Uterus (tissue), 4 donors: ENCODE results near the gene POU2F3. TPM values are rescaled to one million over a fixed set of nuclear protein-coding genes. Genes with fewer than 3 reads are reported as not detected.

Source experiments
- DNase-seq, 2 donors: peaks; one replicate each; pipeline ENCODE4 v3.0.0-alpha.2; 2019 to 2020
- H3K27ac ChIP-seq, 2 donors: fragments of 200-600 bp; sonication (generic); 1 replicate in 1 of 2; 2 replicates in 1 of 2; pipeline ENCODE4 v1.5.1; 2016 to 2018
- H3K27me3 ChIP-seq, 2 donors: fragments of 200-600 bp; sonication (generic); one replicate each; pipeline ENCODE4 v1.5.1; 2018 to 2019; ENCODE audit warnings: control low read depth in 1 of 2
- H3K36me3 ChIP-seq, 2 donors: fragments of 200-600 bp; sonication (generic); one replicate each; pipeline ENCODE4 v1.5.1; 2019; ENCODE audit warnings: control low read depth in 1 of 2
- H3K4me1 ChIP-seq, 2 donors: fragments of 200-600 bp; sonication (generic); one replicate each; pipeline ENCODE4 v1.5.1; 2018 to 2019; ENCODE audit warnings: control low read depth in 1 of 2
- H3K4me3 ChIP-seq, 2 donors: fragments of 200-600 bp; sonication (generic); 1 replicate in 1 of 2; 2 replicates in 1 of 2; pipeline ENCODE4 v1.5.1; 2018 to 2019; ENCODE audit warnings: mild to moderate bottlenecking in 1 of 2
- H3K9me3 ChIP-seq, 2 donors: fragments of 200-600 bp; sonication (generic); one replicate each; pipeline ENCODE4 v1.5.1; 2019; ENCODE audit warnings: control low read depth in 1 of 2
- POLR2A ChIP-seq, 2 donors: fragments of 450-650 bp; IDR thresholded peaks; one replicate each; pipeline ENCODE4 v1.6.1; 2016; ENCODE audit warnings: antibody characterized with exemption in 2 of 2, mild to moderate bottlenecking in 1 of 2, moderate library complexity in 1 of 2
- intact Hi-C: fragments of 100-400 bp; cut with DNase I; formaldehyde crosslinking; loops from one replicate; pipeline ENCODE4 v1.15.1; 2023; ENCODE audit warnings: low total_unique reads
- total RNA-seq, 4 donors: library from RNA; depleted of rRNA in 3 of 4; stranded (reverse); fragments of >200 nt in 3 of 4; gene quantifications; one replicate each; pipeline versions ENCODE4 v1.1.0 to v1.2.4, GENCODE V29; 2014 to 2023
- TF ChIP-seq, protein P1 (sequence below), 4 experiments: fragments of 200-600 bp in 2 of 4; fragments of 450-650 bp in 2 of 4; sonication (generic) in 2 of 4; IDR thresholded peaks; one replicate each; pipeline ENCODE4 v1.5.1; 2016 to 2019; ENCODE audit warnings: antibody characterized with exemption in 4 of 4, mild to moderate bottlenecking in 2 of 4, moderate library complexity in 1 of 4
- donor health status: DM: yes; HTN: yes; CAD: no.

Gene POU2F3
- total RNA-seq, 4 donors from 2014 or later: 0.85 TPM; not detected in 3

DNA sequence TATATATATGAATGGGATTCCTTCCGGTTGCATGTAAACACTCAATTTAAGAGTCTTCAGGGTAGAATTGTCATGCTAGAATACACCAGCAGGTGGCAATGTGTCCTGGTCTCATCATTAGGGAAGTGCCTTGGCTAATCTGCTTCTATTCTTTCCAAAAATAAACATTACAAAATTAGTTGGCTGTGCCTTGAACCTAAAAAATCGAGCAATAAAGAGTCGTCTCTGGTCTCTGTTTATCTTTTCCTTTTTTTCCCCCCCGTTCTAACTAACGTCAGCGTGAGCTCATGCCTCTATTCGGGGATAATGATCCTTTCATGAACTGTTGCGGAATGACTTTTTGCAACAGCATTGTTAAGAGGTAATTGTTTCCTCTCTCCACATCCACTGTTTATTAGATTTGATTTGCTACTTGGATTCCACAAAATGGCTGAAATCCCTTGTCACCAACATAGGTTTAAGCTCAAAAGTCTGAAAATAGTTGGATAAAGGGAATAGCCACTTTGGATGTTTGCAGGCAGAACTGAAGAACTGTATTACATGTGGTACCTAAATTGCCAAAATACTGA lies 95.0 kb downstream of the POU2F3 start:
- Histone ChIP-seq H3K9me3 (no peaks in the 10 kb centered on the region), H3K27ac (peak overlapping the region; percentile 96 to 97), H3K4me1 (no peaks in the 10 kb centered on the region), H3K27me3 (no peaks in the 10 kb centered on the region), H3K36me3 (no peaks in the 10 kb centered on the region), H3K4me3 (peak overlapping the region; percentile 45 to 74)
- TF ChIP-seq, protein P1, sequence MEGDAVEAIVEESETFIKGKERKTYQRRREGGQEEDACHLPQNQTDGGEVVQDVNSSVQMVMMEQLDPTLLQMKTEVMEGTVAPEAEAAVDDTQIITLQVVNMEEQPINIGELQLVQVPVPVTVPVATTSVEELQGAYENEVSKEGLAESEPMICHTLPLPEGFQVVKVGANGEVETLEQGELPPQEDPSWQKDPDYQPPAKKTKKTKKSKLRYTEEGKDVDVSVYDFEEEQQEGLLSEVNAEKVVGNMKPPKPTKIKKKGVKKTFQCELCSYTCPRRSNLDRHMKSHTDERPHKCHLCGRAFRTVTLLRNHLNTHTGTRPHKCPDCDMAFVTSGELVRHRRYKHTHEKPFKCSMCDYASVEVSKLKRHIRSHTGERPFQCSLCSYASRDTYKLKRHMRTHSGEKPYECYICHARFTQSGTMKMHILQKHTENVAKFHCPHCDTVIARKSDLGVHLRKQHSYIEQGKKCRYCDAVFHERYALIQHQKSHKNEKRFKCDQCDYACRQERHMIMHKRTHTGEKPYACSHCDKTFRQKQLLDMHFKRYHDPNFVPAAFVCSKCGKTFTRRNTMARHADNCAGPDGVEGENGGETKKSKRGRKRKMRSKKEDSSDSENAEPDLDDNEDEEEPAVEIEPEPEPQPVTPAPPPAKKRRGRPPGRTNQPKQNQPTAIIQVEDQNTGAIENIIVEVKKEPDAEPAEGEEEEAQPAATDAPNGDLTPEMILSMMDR (IDR thresholded peaks at IDR 0.05): peak; percentile 55 to 77 (median 73)
- peak; percentile 25 to 48 for TF ChIP-seq POLR2A (IDR thresholded peaks at IDR 0.05)
- intact Hi-C loops: no loop called here
- DNase-seq: peak; percentile 56 to 84

DNA sequence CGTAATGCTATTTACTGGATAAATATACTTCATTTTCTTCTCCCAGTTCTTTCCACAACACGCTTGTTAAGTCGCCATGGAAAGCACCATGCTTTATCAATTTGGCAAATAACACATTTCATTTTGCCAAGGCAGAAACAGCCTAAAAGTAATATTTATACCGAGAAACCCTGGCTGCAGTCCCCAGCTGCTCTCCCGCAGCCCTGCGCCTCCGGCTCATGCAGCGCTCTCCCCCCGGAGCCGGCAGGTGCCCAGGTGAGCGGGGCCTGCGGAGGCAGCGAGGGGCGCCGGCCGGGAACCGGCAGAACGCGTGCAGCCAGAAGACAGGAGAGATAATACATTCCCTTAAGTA lies 95.6 kb downstream of the POU2F3 start:
- no peaks in the 10 kb centered on the region for H3K4me1 ChIP-seq

DNA sequence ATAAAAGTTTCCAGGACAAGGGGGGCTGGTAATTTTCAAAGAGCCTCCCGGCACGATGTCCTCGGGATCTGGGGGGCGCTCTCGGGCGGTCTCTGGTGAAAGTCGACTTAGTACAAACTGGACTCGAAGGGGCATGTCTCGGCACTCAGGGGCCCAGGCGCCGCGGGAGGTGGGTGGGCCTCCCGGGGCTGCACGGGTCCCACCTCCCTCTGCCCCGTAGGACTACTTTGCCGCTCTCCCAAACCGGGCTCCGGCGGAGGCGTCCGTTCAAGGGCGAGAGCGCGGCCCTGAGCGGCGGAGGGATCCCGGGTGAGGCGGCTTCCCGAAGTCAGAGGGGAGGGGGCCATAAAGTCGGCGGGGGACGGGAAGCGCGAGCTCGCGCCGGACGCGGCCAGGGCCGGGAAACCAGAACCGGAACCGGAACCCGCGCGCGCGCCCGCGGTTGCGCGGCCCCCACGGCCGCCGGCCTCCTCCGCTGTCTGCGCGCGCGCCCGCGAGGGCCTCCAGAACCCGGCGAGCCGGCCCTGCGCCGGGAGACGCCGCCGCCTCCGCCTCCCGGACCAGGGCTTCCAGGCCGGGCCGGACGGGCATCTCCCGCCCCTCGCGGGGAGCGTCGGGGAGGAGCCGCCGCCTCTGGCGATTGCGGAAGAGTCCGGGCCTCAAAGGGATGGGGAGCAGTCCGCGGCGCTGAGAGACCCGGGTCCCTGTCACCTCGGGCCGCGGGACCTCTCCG lies 96.1 kb downstream of the POU2F3 start, which contains the start of gene ARHGEF12:
Gene ARHGEF12, plus strand, starts transcription at position 506 of the 733 bp plus-strand sequence. CDS start 831 bp downstream, outside the sequence.
- intact Hi-C loops: no loop called here
- DNase-seq: peak; percentile 96 to 97
- TF ChIP-seq POLR2A (IDR thresholded peaks at IDR 0.05): peak; percentile 78 to 97
- TF ChIP-seq, protein P1 (IDR thresholded peaks at IDR 0.05): peak in 2 of 4 experiments; percentile 16 to 42
- Histone ChIP-seq H3K4me1 (peaks cover 0 to 3% of the 10 kb centered on the region in 2 donors), H3K9me3 (no peaks in the 10 kb centered on the region), H3K4me3 (peak within 1 kb of the TSS; percentile 45 to 74), H3K27ac (peak within 1 kb of the TSS; percentile 96 to 97), H3K27me3 (no peaks in the 10 kb centered on the region), H3K36me3 (no peaks in the 10 kb centered on the region)

More for the DNA sequence above, 95.6 kb downstream of the POU2F3 start:
- Histone ChIP-seq H3K9me3 (no peaks in the 10 kb centered on the region), H3K36me3 (no peaks in the 10 kb centered on the region), H3K27ac (peak overlapping the region; percentile 96 to 97), H3K27me3 (no peaks in the 10 kb centered on the region), H3K4me3 (peak overlapping the region; percentile 45 to 74)
- intact Hi-C loops: no loop called here
- no peak for DNase-seq
- TF ChIP-seq, protein P1 (IDR thresholded peaks at IDR 0.05): peak in 1 of 4 experiments; percentile 22
- TF ChIP-seq POLR2A (IDR thresholded peaks at IDR 0.05): no peak

DNA sequence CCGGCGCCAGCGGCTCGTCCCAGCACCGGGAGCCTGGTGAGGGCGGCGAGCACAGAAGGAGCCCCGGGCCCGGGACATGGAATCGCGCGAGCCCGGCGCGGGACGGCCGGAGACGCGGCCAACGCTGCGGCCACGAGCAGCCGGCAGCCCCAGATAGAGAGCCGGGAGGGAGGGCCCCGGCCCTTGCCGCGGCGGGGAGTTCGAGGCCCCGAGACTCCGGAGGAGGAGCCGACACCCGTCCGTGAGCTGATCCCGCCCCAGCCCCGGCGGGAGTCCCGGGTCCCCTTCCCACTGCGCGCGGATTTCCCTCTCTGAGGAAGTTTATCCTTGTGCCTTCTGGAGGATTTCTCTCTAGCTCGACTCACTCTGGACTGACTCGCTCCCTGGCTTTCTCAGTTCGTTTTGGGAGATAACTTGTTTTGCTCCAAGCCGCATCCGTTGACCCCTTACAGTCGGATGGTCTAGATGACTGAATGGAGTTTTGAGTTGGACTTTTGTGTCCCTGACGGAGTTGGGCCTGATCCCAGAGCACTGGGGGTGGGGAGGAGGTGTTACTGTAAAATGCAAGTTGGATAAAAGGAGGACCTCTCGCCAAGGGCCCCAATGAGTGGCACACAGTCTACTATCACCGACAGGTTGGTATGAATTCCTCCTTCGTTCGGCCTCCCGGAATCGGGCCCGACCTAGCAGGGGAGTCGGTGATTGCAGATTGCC lies 96.9 kb downstream of the POU2F3 start:
- Histone ChIP-seq H3K9me3 (no peaks in the 10 kb centered on the region), H3K36me3 (no peaks in the 10 kb centered on the region), H3K27ac (peak overlapping the region; percentile 96 to 97), H3K27me3 (no peaks in the 10 kb centered on the region), H3K4me1 (peaks cover 0 to 7% of the 10 kb centered on the region in 2 donors), H3K4me3 (peak overlapping the region; percentile 45 to 74)
- TF ChIP-seq POLR2A (IDR thresholded peaks at IDR 0.05): no peak
- TF ChIP-seq, protein P1 (IDR thresholded peaks at IDR 0.05): no peak
- intact Hi-C loops: no loop called here
- peak; percentile 49 to 52 for DNase-seq
